Trophoblast cell (in vitro differentiated cells and primary cell): Measurements from ENCODE around the gene SLC9A2.

Source experiments
- DNase-seq, 2 donors: peaks; one replicate each; pipeline ENCODE4 v3.0.0-alpha.2; 2016
- H2AFZ ChIP-seq: 2 replicates; pipeline ENCODE4 v1.6.1; 2013; ENCODE audit warnings: low read length, moderate library complexity, mild to moderate bottlenecking; ENCODE audit not compliant: insufficient read depth, poor library complexity
- H2AK5ac ChIP-seq: 2 replicates; pipeline ENCODE4 v1.6.1; 2013; ENCODE audit warnings: mild to moderate bottlenecking, low read length
- H2BK120ac ChIP-seq: 2 replicates; pipeline ENCODE4 v1.6.1; 2013; ENCODE audit warnings: low read length, mild to moderate bottlenecking, moderate library complexity; ENCODE audit not compliant: insufficient read depth, poor library complexity
- H2BK12ac ChIP-seq: 2 replicates; pipeline ENCODE4 v1.6.1; 2013; ENCODE audit warnings: mild to moderate bottlenecking, low read length, moderate library complexity
- H2BK5ac ChIP-seq: 2 replicates; pipeline ENCODE4 v1.6.1; 2013; ENCODE audit warnings: low read length, low read depth, moderate library complexity, mild to moderate bottlenecking; ENCODE audit not compliant: poor library complexity
- H3K14ac ChIP-seq: 2 replicates; pipeline ENCODE4 v1.6.1; 2013; ENCODE audit warnings: mild to moderate bottlenecking, low read length
- H3K18ac ChIP-seq: 2 replicates; pipeline ENCODE4 v1.6.1; 2013; ENCODE audit warnings: mild to moderate bottlenecking, low read length
- H3K23ac ChIP-seq: 2 replicates; pipeline ENCODE4 v1.6.1; 2013; ENCODE audit warnings: low read length
- H3K27ac ChIP-seq: 2 replicates; pipeline ENCODE4 v1.5.1; 2013; ENCODE audit warnings: low read depth, mild to moderate bottlenecking, inconsistent platforms, low read length, moderate library complexity
- H3K27me3 ChIP-seq: 2 replicates; pipeline ENCODE4 v1.6.1; 2013; ENCODE audit warnings: inconsistent platforms, mild to moderate bottlenecking, low read length, moderate library complexity; ENCODE audit not compliant: insufficient read depth
- H3K36me3 ChIP-seq, 2 experiments: 1 replicate in 1 of 2; 2 replicates in 1 of 2; pipeline ENCODE4 v1.6.1; 2013; ENCODE audit warnings: low read length in 2 of 2, mild to moderate bottlenecking in 2 of 2, moderate library complexity in 1 of 2; ENCODE audit not compliant: insufficient read depth in 2 of 2, control insufficient read depth in 1 of 2
- H3K4ac ChIP-seq: 2 replicates; pipeline ENCODE4 v1.6.1; 2013; ENCODE audit warnings: low read depth, mild to moderate bottlenecking, low read length, moderate library complexity
- H3K4me1 ChIP-seq, 2 experiments: 1 replicate in 1 of 2; 2 replicates in 1 of 2; pipeline ENCODE4 v1.6.1; 2013; ENCODE audit warnings: low read length in 2 of 2, mild to moderate bottlenecking in 2 of 2, moderate library complexity in 1 of 2; ENCODE audit not compliant: insufficient read depth in 2 of 2, control insufficient read depth in 1 of 2
- H3K4me2 ChIP-seq: 2 replicates; pipeline ENCODE4 v1.6.1; 2013; ENCODE audit warnings: inconsistent platforms, mild to moderate bottlenecking, low read length, moderate library complexity
- H3K4me3 ChIP-seq: 2 replicates; pipeline ENCODE4 v1.5.1; 2013; ENCODE audit warnings: mild to moderate bottlenecking, low read depth, low read length, inconsistent platforms
- H3K79me1 ChIP-seq: one replicate; pipeline ENCODE4 v1.6.1; 2013; ENCODE audit warnings: low read length
- H3K79me2 ChIP-seq: 2 replicates; pipeline ENCODE4 v1.6.1; 2013; ENCODE audit warnings: low read length, mild to moderate bottlenecking; ENCODE audit not compliant: control insufficient read depth, insufficient read depth, poor library complexity
- H3K9ac ChIP-seq: 2 replicates; pipeline ENCODE4 v1.6.1; 2013; ENCODE audit warnings: mild to moderate bottlenecking, low read length
- H3K9me3 ChIP-seq: 2 replicates; pipeline ENCODE4 v1.6.1; 2013; ENCODE audit warnings: low read depth, mild to moderate bottlenecking, control low read depth, inconsistent platforms, low read length; ENCODE audit not compliant: insufficient read depth
- H4K12ac ChIP-seq: 2 replicates; pipeline ENCODE4 v1.6.1; 2013; ENCODE audit warnings: low read depth, mild to moderate bottlenecking, low read length, moderate library complexity
- H4K8ac ChIP-seq: 2 replicates; pipeline ENCODE4 v1.6.1; 2013; ENCODE audit warnings: low read depth, mild to moderate bottlenecking, low read length, moderate library complexity
- H4K91ac ChIP-seq: one replicate; pipeline ENCODE4 v1.6.1; 2013; ENCODE audit warnings: low read depth, mild to moderate bottlenecking, low read length, moderate library complexity
- WGBS: extraction: QIAGEN DNeasy Blood & Tissue Kit; methylation state at CpG from one replicate; pipeline ENCODE4 v1.1.7; 2013; ENCODE audit warnings: missing lambda C conversion rate; ENCODE audit not compliant: insufficient read length, insufficient coverage; ENCODE audit errors: extremely low coverage; 5-methylcytosine and 5-hydroxymethylcytosine counted together

The SLC9A2 gene

DNA sequence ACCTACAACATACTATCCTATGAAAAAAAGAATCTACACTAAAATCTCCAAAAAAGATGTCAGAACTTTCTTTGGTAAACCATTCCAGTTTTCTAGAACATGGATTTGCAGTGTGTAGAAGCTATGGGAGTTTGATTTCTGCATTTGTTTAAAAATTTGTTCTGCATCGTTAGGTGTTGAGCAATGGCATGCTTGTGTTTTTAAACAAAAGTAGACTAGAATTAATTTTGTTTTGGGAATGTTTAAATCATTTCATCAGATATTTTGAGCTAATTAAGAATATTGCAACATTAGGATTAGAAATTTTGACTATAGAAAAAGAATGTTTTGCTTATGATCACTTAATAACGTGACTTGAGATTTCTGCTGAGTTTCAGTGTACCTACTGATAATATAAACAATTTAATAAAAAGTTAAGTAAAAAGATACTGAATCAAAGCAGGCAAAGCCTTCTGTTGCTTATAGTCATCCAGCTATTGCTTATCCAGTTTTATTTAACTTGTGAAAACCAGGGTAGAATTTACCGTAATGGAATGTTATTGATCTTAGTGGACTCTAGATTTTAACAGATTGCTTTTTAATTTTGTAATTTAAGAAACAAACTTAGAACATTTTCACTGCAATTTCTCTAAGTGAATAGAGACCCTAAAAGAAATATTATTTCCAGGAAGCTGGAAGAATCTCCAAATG lies 135.2 kb downstream of the SLC9A2 start:
- H4K8ac ChIP-seq, result no peak overlapping the region
- H3K27ac ChIP-seq, result no peak overlapping the region
- no peak overlapping the region for H2AFZ ChIP-seq
- no peaks in the 10 kb centered on the region for H3K79me2 ChIP-seq
- no peak overlapping the region for H3K4ac ChIP-seq
- H3K9ac ChIP-seq, result no peak overlapping the region
- DNase-seq, result no peak
- no peaks in the 10 kb centered on the region for H3K27me3 ChIP-seq
- H3K4me2 ChIP-seq, result no peak overlapping the region
- no peak overlapping the region for H2BK5ac ChIP-seq
- no peak overlapping the region for H3K23ac ChIP-seq
- H2BK12ac ChIP-seq, result no peak overlapping the region
- H4K12ac ChIP-seq, result no peak overlapping the region
- no peak overlapping the region for H3K4me3 ChIP-seq
- H3K9me3 ChIP-seq, result no peaks in the 10 kb centered on the region
- no peak overlapping the region for H3K18ac ChIP-seq
- no peak overlapping the region for H2BK120ac ChIP-seq
- no CpG with 5 or more reads among the region's 3 CpGs for WGBS
- no peaks in the 10 kb centered on the region for H3K36me3 ChIP-seq
- H3K4me1 ChIP-seq, result no peaks in the 10 kb centered on the region
- no peak overlapping the region for H4K91ac ChIP-seq
- no peaks in the 10 kb centered on the region for H3K79me1 ChIP-seq
- no peak overlapping the region for H3K14ac ChIP-seq
- H2AK5ac ChIP-seq, result no peak overlapping the region

DNA sequence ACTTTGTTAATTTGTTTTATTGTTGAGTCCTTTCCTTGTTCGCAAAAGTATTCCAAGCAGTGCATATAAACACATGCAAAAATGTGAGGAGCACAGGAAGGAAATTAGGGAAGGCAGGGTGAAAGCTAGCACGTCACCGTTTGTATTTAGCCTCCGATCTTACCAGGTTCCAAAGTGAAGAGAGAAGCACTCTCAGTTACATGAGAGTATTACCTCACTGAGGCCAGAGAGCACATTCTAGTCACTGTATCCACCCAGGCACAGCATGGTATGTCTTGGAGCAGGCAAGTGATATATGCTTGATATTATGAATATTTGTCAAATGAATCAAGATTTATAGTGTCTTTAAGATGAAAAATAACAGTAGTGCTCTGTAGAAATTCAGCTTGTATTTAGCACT lies 135.9 kb downstream of the SLC9A2 start:
- no peak overlapping the region for H3K9ac ChIP-seq
- H2BK12ac ChIP-seq, result no peak overlapping the region
- H3K27me3 ChIP-seq, result no peaks in the 10 kb centered on the region
- no peak overlapping the region for H2BK120ac ChIP-seq
- H3K4ac ChIP-seq, result no peak overlapping the region
- no peak overlapping the region for H3K23ac ChIP-seq
- H4K8ac ChIP-seq, result no peak overlapping the region
- H4K12ac ChIP-seq, result no peak overlapping the region
- no peak overlapping the region for H2AFZ ChIP-seq
- no peak overlapping the region for H3K27ac ChIP-seq
- no peak overlapping the region for H2BK5ac ChIP-seq
- H4K91ac ChIP-seq, result no peak overlapping the region
- H3K18ac ChIP-seq, result no peak overlapping the region
- WGBS, result no CpG with 5 or more reads among the region's 4 CpGs
- H3K9me3 ChIP-seq, result no peaks in the 10 kb centered on the region
- H3K36me3 ChIP-seq, result no peaks in the 10 kb centered on the region
- no peaks in the 10 kb centered on the region for H3K4me1 ChIP-seq
- no peaks in the 10 kb centered on the region for H3K79me2 ChIP-seq
- H2AK5ac ChIP-seq, result no peak overlapping the region
- no peak overlapping the region for H3K4me2 ChIP-seq
- no peak for DNase-seq
- no peak overlapping the region for H3K4me3 ChIP-seq
- H3K14ac ChIP-seq, result no peak overlapping the region
- no peaks in the 10 kb centered on the region for H3K79me1 ChIP-seq

DNA sequence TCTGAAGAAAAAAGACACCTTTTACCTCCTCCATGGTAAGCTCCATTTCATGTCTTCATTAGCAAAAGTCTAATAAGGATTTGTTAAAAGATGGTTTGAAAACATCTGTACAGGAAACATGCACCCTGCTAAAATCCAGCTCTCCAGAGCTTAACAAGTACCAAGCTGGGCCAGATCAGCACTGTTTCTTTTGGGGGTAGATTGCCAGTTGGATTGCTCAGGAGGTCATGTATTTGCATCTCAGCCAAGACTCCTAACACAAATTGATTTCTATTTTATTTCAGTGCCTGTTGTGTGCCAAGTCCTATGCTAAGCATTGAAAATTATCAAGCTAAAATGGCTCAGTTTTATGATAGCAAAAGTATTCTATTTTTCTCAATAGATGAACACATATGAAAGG lies 139.1 kb downstream of the SLC9A2 start:
- H3K4me2 ChIP-seq, result no peak overlapping the region
- no peak overlapping the region for H4K8ac ChIP-seq
- DNase-seq, result no peak
- no peak overlapping the region for H2BK120ac ChIP-seq
- no peak overlapping the region for H2AK5ac ChIP-seq
- no peak overlapping the region for H3K27ac ChIP-seq
- H3K79me2 ChIP-seq, result no peaks in the 10 kb centered on the region
- H2BK5ac ChIP-seq, result no peak overlapping the region
- no peak overlapping the region for H4K12ac ChIP-seq
- no peak overlapping the region for H2AFZ ChIP-seq
- no peaks in the 10 kb centered on the region for H3K36me3 ChIP-seq
- no peak overlapping the region for H3K9ac ChIP-seq
- no peak overlapping the region for H3K14ac ChIP-seq
- H3K9me3 ChIP-seq, result no peaks in the 10 kb centered on the region
- no peak overlapping the region for H3K18ac ChIP-seq
- no peak overlapping the region for H3K4me3 ChIP-seq
- H3K27me3 ChIP-seq, result no peaks in the 10 kb centered on the region
- H3K23ac ChIP-seq, result no peak overlapping the region
- no peak overlapping the region for H2BK12ac ChIP-seq
- no peaks in the 10 kb centered on the region for H3K79me1 ChIP-seq
- H3K4me1 ChIP-seq, result no peaks in the 10 kb centered on the region
- no peak overlapping the region for H3K4ac ChIP-seq
- H4K91ac ChIP-seq, result no peak overlapping the region
